ENCODE results near the gene LELP1.

- TF ChIP-seq POLR2A (IDR thresholded peaks at IDR 0.05) (no peak), CTCF (IDR thresholded peaks at IDR 0.05) (no peak), POLR2AphosphoS5 (IDR thresholded peaks at IDR 0.05) (no peak)
These were observed 14.0 kb downstream of the LELP1 start, which contains the start of gene PRR9 for GRCh38 chr1:153217212-153217611.
